Measurements from ENCODE around the gene FADS6. TPM values are rescaled to one million over a fixed set of nuclear protein-coding genes. Genes with fewer than 3 reads are reported as not detected.

FADS6 gene
- polyA plus RNA-seq, 1 donor from 2014 or later = not detected

- peaks cover 72% of the 10 kb centered on the region for H3K27me3 ChIP-seq (ENCODE audit: insufficient read depth, low read depth, low read length)
- no peaks in the 10 kb centered on the region for H3K79me2 ChIP-seq (replicated peaks; ENCODE audit: insufficient read depth, low read length)
- H3K4me3 ChIP-seq (ENCODE audit: low read length) = no peak overlapping the region
- no peak overlapping the region for H3K9ac ChIP-seq (ENCODE audit: low read length)
- H3F3A ChIP-seq (ENCODE audit: insufficient read depth, low read length, poor library complexity, severe bottlenecking) = no peaks in the 10 kb centered on the region
- no peaks in the 10 kb centered on the region for H3K36me3 ChIP-seq (ENCODE audit: insufficient read depth, low read length)
- no peaks in the 10 kb centered on the region for H4K20me1 ChIP-seq (ENCODE audit: insufficient read depth)
- no peaks in the 10 kb centered on the region for H3K9me3 ChIP-seq (ENCODE audit: low read length)
- TF ChIP-seq EZH2 (IDR thresholded peaks at IDR 0.05; ENCODE audit: borderline replicate concordance, insufficient read depth, low read length, poor library complexity, severe bottlenecking) = no peak
- no peak for TF ChIP-seq POLR2AphosphoS5 (IDR thresholded peaks at IDR 0.05)
- TF ChIP-seq CTCF (IDR thresholded peaks at IDR 0.05; ENCODE audit: poor library complexity, severe bottlenecking) = no peak
- TF ChIP-seq SMC3 (conservative IDR thresholded peaks at IDR 0.05; ENCODE audit: poor library complexity) = no peak
- no peak for TF ChIP-seq RAD21 (conservative IDR thresholded peaks at IDR 0.05)
- no peak for TF ChIP-seq EP300 (conservative IDR thresholded peaks at IDR 0.05; ENCODE audit: poor library complexity, severe bottlenecking)
- TF ChIP-seq MXI1 (conservative IDR thresholded peaks at IDR 0.05; ENCODE audit: poor library complexity, severe bottlenecking) = no peak
- TF ChIP-seq REST (IDR thresholded peaks at IDR 0.05; ENCODE audit: borderline replicate concordance) = no peak
- no peak for TF ChIP-seq TAF1 (IDR thresholded peaks at IDR 0.05; ENCODE audit: low read depth)
- H3K4me2 ChIP-seq (ENCODE audit: low read length) = no peak overlapping the region
- no peaks in the 10 kb centered on the region for H3K9me2 ChIP-seq (ENCODE audit: insufficient read depth, low read length)
- H3K27ac ChIP-seq (ENCODE audit: low read length) = no peak overlapping the region
- no peak overlapping the region for H2AFZ ChIP-seq (ENCODE audit: low read depth, low read length)
These were observed 46.1 kb upstream of the FADS6 start for GRCh38 chr17:74939534-74939933.

GRCh38 chr17:74938194-74938950 is 44.9 kb upstream of the FADS6 start:
- Histone ChIP-seq H3K9me2 (ENCODE audit: insufficient read depth, low read length) (no peaks in the 10 kb centered on the region), H3K9me3 (ENCODE audit: low read length) (no peaks in the 10 kb centered on the region), H2AFZ (ENCODE audit: low read depth, low read length) (no peak overlapping the region), H3K4me3 (ENCODE audit: low read length) (no peak overlapping the region), H4K20me1 (ENCODE audit: insufficient read depth) (no peaks in the 10 kb centered on the region), H3K4me2 (ENCODE audit: low read length) (no peak overlapping the region), H3K9ac (ENCODE audit: low read length) (no peak overlapping the region), H3K36me3 (ENCODE audit: insufficient read depth, low read length) (no peaks in the 10 kb centered on the region), H3K79me2 (replicated peaks; ENCODE audit: insufficient read depth, low read length) (no peaks in the 10 kb centered on the region), H3F3A (ENCODE audit: insufficient read depth, low read length, poor library complexity, severe bottlenecking) (no peaks in the 10 kb centered on the region), H3K27me3 (ENCODE audit: insufficient read depth, low read depth, low read length) (peaks cover 84% of the 10 kb centered on the region), H3K27ac (ENCODE audit: low read length) (no peak overlapping the region)
- TF ChIP-seq RAD21 (conservative IDR thresholded peaks at IDR 0.05) (no peak), TAF1 (IDR thresholded peaks at IDR 0.05; ENCODE audit: low read depth) (no peak), CTCF (IDR thresholded peaks at IDR 0.05; ENCODE audit: poor library complexity, severe bottlenecking) (no peak), POLR2AphosphoS5 (IDR thresholded peaks at IDR 0.05) (no peak), REST (IDR thresholded peaks at IDR 0.05; ENCODE audit: borderline replicate concordance) (no peak), EZH2 (IDR thresholded peaks at IDR 0.05; ENCODE audit: borderline replicate concordance, insufficient read depth, low read length, poor library complexity, severe bottlenecking) (no peak), EP300 (conservative IDR thresholded peaks at IDR 0.05; ENCODE audit: poor library complexity, severe bottlenecking) (no peak), MXI1 (conservative IDR thresholded peaks at IDR 0.05; ENCODE audit: poor library complexity, severe bottlenecking) (no peak), SMC3 (conservative IDR thresholded peaks at IDR 0.05; ENCODE audit: poor library complexity) (no peak)
